IMR-90 (cell line): ENCODE measurements around the gene MEF2A. TPM values are rescaled to one million over a fixed set of nuclear protein-coding genes. Genes with fewer than 3 reads are reported as not detected.

ENCODE experiments used
- ATAC-seq: fragments of 200-7000 bp; cut with Tn5 transposase; 2 replicates; pipeline ENCODE4 v1.9.1; 2020; ENCODE audit warnings: low read depth, mild to moderate bottlenecking, moderate library complexity
- BruUV-seq: library from RNA; stranded (reverse); fragments of 400-500 nt; replicated peaks from 2 replicates; lab custom pipeline; 2021; lab: Mats Ljungman, UMichigan
- CTCF ChIA-PET: fragments of 300-600 bp; formaldehyde crosslinking; extraction: SDS; loops from one replicate; lab custom pipeline; 2021; ENCODE audit warnings: antibody characterized with exemption; lab: Yijun Ruan, JAX
- POLR2A ChIA-PET: fragments of 300-600 bp; sonication (Branson Sonifier 250); formaldehyde crosslinking; loops from one replicate; lab custom pipeline; 2022; ENCODE audit warnings: antibody characterized with exemption; ENCODE audit not compliant: unreplicated experiment; lab: Charles Lee
- DNase-seq: peaks from one replicate; pipeline ENCODE4 v3.0.0; 2013
- H2AFZ ChIP-seq: replicated peaks from 2 replicates; pipeline ENCODE3; 2013; ENCODE audit warnings: low read length, mild to moderate bottlenecking; ENCODE audit not compliant: poor library complexity
- H2AK5ac ChIP-seq: 2 replicates; pipeline ENCODE4 v1.6.1; 2013; ENCODE audit warnings: low read depth, low read length, inconsistent platforms
- H2AK9ac ChIP-seq: replicated peaks from 2 replicates; pipeline ENCODE3; 2013; ENCODE audit warnings: mild to moderate bottlenecking, low read depth, low read length, moderate library complexity; ENCODE audit not compliant: poor library complexity
- H2BK120ac ChIP-seq: 2 replicates; pipeline ENCODE4 v1.6.1; 2013; ENCODE audit warnings: low read depth, low read length, inconsistent platforms
- H2BK15ac ChIP-seq: 3 replicates; pipeline ENCODE4 v1.6.1; 2013; ENCODE audit warnings: low read depth, low read length, inconsistent platforms
- H2BK20ac ChIP-seq: 2 replicates; pipeline ENCODE4 v1.6.1; 2013; ENCODE audit warnings: low read depth, mild to moderate bottlenecking, inconsistent platforms, low read length, moderate library complexity
- H2BK5ac ChIP-seq: 2 replicates; pipeline ENCODE4 v1.6.1; 2013; ENCODE audit warnings: mild to moderate bottlenecking, low read depth, low read length, inconsistent platforms; ENCODE audit not compliant: poor library complexity, severe bottlenecking
- H3K14ac ChIP-seq: replicated peaks from 2 replicates; pipeline ENCODE4 v1.6.1; 2013; ENCODE audit warnings: low read depth, low read length, inconsistent platforms
- H3K18ac ChIP-seq: 2 replicates; pipeline ENCODE4 v1.6.1; 2013; ENCODE audit warnings: low read depth, low read length, control low read depth
- H3K23ac ChIP-seq: 2 replicates; pipeline ENCODE4 v1.6.1; 2013; ENCODE audit warnings: low read depth, low read length, inconsistent platforms
- H3K27ac ChIP-seq: 2 replicates; pipeline ENCODE4 v1.5.1; 2013; ENCODE audit warnings: mild to moderate bottlenecking, control low read depth, low read length; ENCODE audit not compliant: insufficient read depth
- H3K27me3 ChIP-seq: 2 replicates; pipeline ENCODE4 v1.6.1; 2013; ENCODE audit warnings: low read length; ENCODE audit not compliant: control insufficient read depth, insufficient read depth
- H3K36me3 ChIP-seq: 2 replicates; pipeline ENCODE4 v1.6.1; 2013; ENCODE audit warnings: low read length, mixed read lengths; ENCODE audit not compliant: control insufficient read depth, insufficient read depth
- H3K4ac ChIP-seq: 2 replicates; pipeline ENCODE4 v1.6.1; 2013; ENCODE audit warnings: low read depth, low read length, inconsistent platforms
- H3K4me1 ChIP-seq: 2 replicates; pipeline ENCODE4 v1.6.1; 2013; ENCODE audit warnings: low read length, mixed read lengths; ENCODE audit not compliant: control insufficient read depth, insufficient read depth
- H3K4me2 ChIP-seq: 2 replicates; pipeline ENCODE4 v1.6.1; 2013; ENCODE audit warnings: low read depth, mild to moderate bottlenecking, control low read depth, low read length, moderate library complexity
- H3K4me3 ChIP-seq: 2 replicates; pipeline ENCODE4 v1.5.1; 2013; ENCODE audit warnings: low read depth, mild to moderate bottlenecking, control low read depth, low read length, moderate library complexity; ENCODE audit not compliant: insufficient read depth
- H3K56ac ChIP-seq: 2 replicates; pipeline ENCODE4 v1.6.1; 2013; ENCODE audit warnings: low read length, inconsistent platforms; ENCODE audit not compliant: insufficient read depth; ENCODE audit errors: extremely low read depth
- H3K79me1 ChIP-seq, 2 experiments: 2 replicates each; pipeline ENCODE4 v1.6.1; 2013; ENCODE audit warnings: low read length in 2 of 2, inconsistent platforms in 1 of 2, low read depth in 1 of 2
- H3K9ac ChIP-seq: 2 replicates; pipeline ENCODE4 v1.6.1; 2013; ENCODE audit warnings: low read depth, low read length, control low read depth
- H3K9me1 ChIP-seq: 2 replicates; pipeline ENCODE4 v1.6.1; 2013; ENCODE audit warnings: low read length, inconsistent platforms; ENCODE audit not compliant: insufficient read depth
- H3K9me3 ChIP-seq: 2 replicates; pipeline ENCODE4 v1.6.1; 2013; ENCODE audit warnings: low read length; ENCODE audit not compliant: control insufficient read depth, insufficient read depth
- H4K20me1 ChIP-seq: 2 replicates; pipeline ENCODE4 v1.6.1; 2013; ENCODE audit warnings: low read length, inconsistent platforms; ENCODE audit not compliant: insufficient read depth
- H4K5ac ChIP-seq: 2 replicates; pipeline ENCODE4 v1.6.1; 2013; ENCODE audit warnings: mild to moderate bottlenecking, low read depth, low read length, control low read depth
- H4K8ac ChIP-seq, 2 experiments: 2 replicates each; pipeline ENCODE4 v1.6.1; 2013; ENCODE audit warnings: low read depth in 2 of 2, low read length in 2 of 2, control low read depth in 1 of 2, inconsistent platforms in 1 of 2
- H4K91ac ChIP-seq: 2 replicates; pipeline ENCODE4 v1.6.1; 2013; ENCODE audit warnings: low read depth, low read length, inconsistent platforms; ENCODE audit not compliant: insufficient read depth
- BHLHE40 ChIP-seq: fragments of 150-350 bp; IDR thresholded peaks from 2 replicates; pipeline ENCODE4 v1.6.1; 2016; ENCODE audit warnings: mild to moderate bottlenecking, low read depth, low read length
- MAFK ChIP-seq: IDR thresholded peaks from 2 replicates; pipeline ENCODE4 v1.6.1; 2012; ENCODE audit warnings: low read depth, low read length, improper control_type of control experiment
- MXI1 ChIP-seq: IDR thresholded peaks from 2 replicates; pipeline ENCODE4 v1.6.1; 2012; ENCODE audit warnings: low read depth, mild to moderate bottlenecking, low read length, moderate library complexity, borderline replicate concordance
- POLR2A ChIP-seq: IDR thresholded peaks from 2 replicates; pipeline ENCODE4 v1.6.1; 2012; ENCODE audit warnings: mild to moderate bottlenecking, low read depth, low read length
- RAD21 ChIP-seq: IDR thresholded peaks from 2 replicates; pipeline ENCODE4 v1.6.1; 2012; ENCODE audit warnings: low read length, improper control_type of control experiment
- SMC3 ChIP-seq: fragments of 150-350 bp; IDR thresholded peaks from 2 replicates; pipeline ENCODE4 v1.6.1; 2016; ENCODE audit warnings: low read depth, mild to moderate bottlenecking, antibody characterized with exemption, low read length, moderate library complexity
- WGBS, 2 experiments: methylation state at CpG; one replicate each; pipeline versions ENCODE4 v1.1.5 to v1.1.7; 2013; ENCODE audit warnings: missing lambda C conversion rate in 2 of 2; ENCODE audit not compliant: insufficient read length in 1 of 2; ENCODE audit errors: extremely low coverage in 2 of 2; 5-methylcytosine and 5-hydroxymethylcytosine counted together
- dilution Hi-C: fragments of 300-500 bp; cut with HindIII; formaldehyde crosslinking; loops from one replicate; pipeline ENCODE4 v1.14.3; 2018; ENCODE audit warnings: low sequenced_read_pairs; ENCODE audit not compliant: unreplicated experiment
- in situ Hi-C: fragments of 300-500 bp; cut with MboI; formaldehyde crosslinking; loops from 3 replicates; pipeline ENCODE4 v1.14.3; 2019; ENCODE audit warnings: low sequenced_read_pairs, inconsistent platforms, mixed read lengths
- intact Hi-C: fragments of 100-400 bp; cut with micrococcal nuclease; formaldehyde crosslinking; loops from 2 replicates; pipeline ENCODE4 v1.10.0; 2022
- polyA plus RNA-seq, 3 experiments: library from polyadenylated mRNA; depleted of rRNA; stranded (reverse); fragments of >200 nt; gene quantifications; 2 replicates each; pipeline ENCODE4 v1.2.3, GENCODE V29; 2012; ENCODE audit warnings: low replicate concordance in 1 of 3
- total RNA-seq: library from RNA; depleted of rRNA; stranded (reverse); fragments of >200 nt; gene quantifications from 2 replicates; pipeline ENCODE4 v1.2.3, GENCODE V29; 2012

Gene MEF2A
- total and polyA plus RNA-seq, 2 of the 4 experiments (the other 2 are of a cell fraction): 16.1 to 16.7 TPM

GRCh38 chr15:99745370-99746086 lies 179.7 kb downstream of the MEF2A start:
- no peak overlapping the region for H3K9ac ChIP-seq
- TF ChIP-seq RAD21 (no peak), SMC3 (no peak), MXI1 (no peak), BHLHE40 (no peak), POLR2A (no peak), MAFK (no peak)
- H2BK5ac ChIP-seq: no peak overlapping the region
- no peak overlapping the region for H4K91ac ChIP-seq
- no peaks in the 10 kb centered on the region for H3K4me1 ChIP-seq
- H3K9me3 ChIP-seq: no peaks in the 10 kb centered on the region
- BruUV-seq: no TSS peak
- H3K4ac ChIP-seq: no peak overlapping the region
- in situ Hi-C loops (loop anchor here (25.0 kb wide), 1 partner anchor 633 kb away; the partner anchor contains the start of gene SYNM), intact Hi-C loops (no loop called here), dilution Hi-C loops (no loop called here)
- H3K27me3 ChIP-seq: peaks cover 14% of the 10 kb centered on the region
- 0 out of 2 replicates have a peak, but pooled peaks cover 3% of the 10 kb centered on the region for H3K9me1 ChIP-seq
- no peak overlapping the region for H3K27ac ChIP-seq
- no peak overlapping the region for H3K4me2 ChIP-seq
- no peaks in the 10 kb centered on the region for H3K79me1 ChIP-seq
- no peak overlapping the region for H2BK15ac ChIP-seq
- ChIA-PET CTCF (no interaction called here), POLR2A (no interaction called here)
- H3K23ac ChIP-seq: no peak overlapping the region
- H4K20me1 ChIP-seq: no peaks in the 10 kb centered on the region
- no peak overlapping the region for H3K18ac ChIP-seq
- 79% methylated on average over 5 of the region's 9 CpGs; no CpG with 5 or more reads in 1 of the 2 experiments for WGBS, 2 experiments
- no peak overlapping the region for H3K56ac ChIP-seq
- peak overlapping the region; percentile 51 for H2AFZ ChIP-seq
- ATAC-seq (no peak), DNase-seq (no peak)
- H4K8ac ChIP-seq: no peak overlapping the region
- no peak overlapping the region for H4K5ac ChIP-seq
- H2AK5ac ChIP-seq: no peak overlapping the region
- no peak overlapping the region for H3K14ac ChIP-seq
- H2AK9ac ChIP-seq: no peak overlapping the region
- no peak overlapping the region for H2BK20ac ChIP-seq
- no peaks in the 10 kb centered on the region for H3K36me3 ChIP-seq
- no peak overlapping the region for H3K4me3 ChIP-seq
- H2BK120ac ChIP-seq: no peak overlapping the region
